HTR-8/SVneo (cell line): ENCODE results near the gene TLNRD1.

Experiments
- DNase-seq: peaks from one replicate; pipeline ENCODE4 v3.0.0; 2011; ENCODE audit warnings: low spot score, mixed read lengths; ENCODE audit not compliant: insufficient read length
- FAIRE-seq: peaks from 2 replicates; lab custom pipeline; 2011; peaks lifted over from hg19 to GRCh38; lab: Jason Lieb, UNC

Gene TLNRD1

DNA sequence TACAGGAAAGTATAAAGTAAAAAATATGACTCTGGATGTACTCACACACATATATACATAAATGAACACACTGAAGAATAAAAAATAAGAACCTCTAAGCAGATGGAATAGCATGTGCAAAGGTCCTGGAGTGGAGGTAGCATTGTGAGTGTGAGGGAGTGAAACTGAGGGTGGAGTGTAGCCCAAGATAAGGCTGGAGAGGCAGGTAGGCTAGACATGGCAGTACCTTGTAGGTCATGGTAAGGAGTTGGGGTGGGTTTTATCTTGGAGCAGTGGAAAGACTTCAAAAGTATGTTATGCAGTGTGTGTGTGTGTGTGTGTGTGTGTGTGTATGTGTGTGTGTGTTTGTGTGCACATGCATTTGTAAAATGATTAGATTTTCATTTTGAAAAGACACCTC lies 49.5 kb downstream of the TLNRD1 start:
- DNase-seq (no peak), FAIRE-seq (no peak)

- no peak for FAIRE-seq
- no peak for DNase-seq
Observed at GRCh38 chr15:81050805-81051204, 50.1 kb downstream of the TLNRD1 start.

DNA sequence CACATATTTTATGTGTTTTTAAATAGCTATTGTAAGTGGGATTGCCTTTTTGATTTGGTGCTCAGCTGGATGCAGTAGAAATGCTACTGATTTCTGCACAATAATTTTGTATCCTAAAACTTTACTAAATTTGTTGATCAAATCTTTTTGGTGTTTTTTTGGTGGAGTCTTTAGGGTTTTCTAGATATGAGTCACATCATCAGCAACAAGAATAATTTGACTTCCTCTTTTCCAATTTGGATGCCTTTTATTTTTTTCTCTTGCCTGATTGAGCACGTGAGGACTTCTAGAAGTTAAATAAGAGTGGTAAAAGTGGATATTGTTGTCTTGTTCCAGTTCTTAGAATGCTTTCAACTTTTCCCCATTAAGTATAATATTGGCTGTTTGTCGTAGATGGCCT lies 51.3 kb downstream of the TLNRD1 start:
- DNase-seq = no peak
- FAIRE-seq = no peak

DNA sequence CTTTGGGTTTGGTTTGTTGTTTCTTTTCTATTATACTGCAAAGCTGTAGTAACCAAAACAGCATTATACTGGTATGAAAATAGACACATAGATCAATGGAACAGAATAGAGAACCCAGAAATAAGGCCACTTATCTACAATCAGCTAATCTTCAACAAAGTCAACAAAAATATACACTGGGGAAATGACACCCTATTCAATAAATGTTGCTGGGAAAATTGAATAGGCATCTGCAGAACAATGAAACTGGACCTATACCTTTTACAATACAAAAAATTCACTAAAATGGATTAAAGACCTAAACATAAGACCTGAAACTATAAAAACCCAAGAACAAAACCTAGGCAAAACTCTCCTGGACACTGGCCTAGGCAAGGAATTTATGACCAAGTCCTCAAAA lies 52.9 kb downstream of the TLNRD1 start:
- DNase-seq (no peak), FAIRE-seq (no peak)

DNA sequence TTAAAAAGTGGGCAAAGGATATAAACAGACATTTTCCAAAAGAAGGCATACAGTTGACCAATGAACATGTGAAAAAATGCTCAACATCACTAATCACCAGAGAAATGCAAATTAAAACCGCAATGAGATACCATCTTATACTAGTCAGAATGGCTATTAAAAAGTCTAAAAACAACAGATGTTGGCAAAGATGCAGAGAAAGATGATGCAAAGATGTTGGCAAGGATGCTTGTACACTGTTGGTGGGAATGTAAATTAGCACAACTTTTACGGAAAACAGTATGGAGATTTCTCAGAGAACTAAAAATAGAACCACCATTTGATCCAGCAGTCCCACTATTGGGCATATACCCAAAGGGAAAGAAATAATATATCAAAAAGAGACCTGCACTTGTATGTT lies 53.5 kb downstream of the TLNRD1 start:
- DNase-seq = no peak
- FAIRE-seq = no peak
